ENCODE measurements around the gene COX8A. TPM values are rescaled to one million over a fixed set of nuclear protein-coding genes. Genes with fewer than 3 reads are reported as not detected.

Gene COX8A
- total and polyA plus RNA-seq, 2 of the 13 experiments (the other 11 are each of a cell fraction or from before 2014, with no cell fraction given), result 202 to 406 TPM

- TF ChIP-seq NR2F6 (IDR thresholded peaks at IDR 0.05) (no peak), NR2F6 (CRISPR knock-in tag; IDR thresholded peaks at IDR 0.05) (peak; percentile 28; the same call in 1 of the 2 replicates), HMGA1 (CRISPR knock-in tag; conservative IDR thresholded peaks at IDR 0.05) (no peak), POGZ (CRISPR knock-in tag; IDR thresholded peaks at IDR 0.05) (no peak), ZNF614 (CRISPR knock-in tag; IDR thresholded peaks at IDR 0.05; ENCODE audit: borderline replicate concordance) (no peak), HNRNPUL1 (IDR thresholded peaks at IDR 0.05; ENCODE audit: low read depth, low read length) (no peak), MAX (IDR thresholded peaks at IDR 0.05) (peak; percentile 35; the same call in 1 of the 2 replicates), ATF4 (CRISPR knock-in tag; IDR thresholded peaks at IDR 0.05) (0 out of 4 replicates have a peak, but pooled peaks of 1 of the 2 experiments have one; percentile 20), CHD2 (IDR thresholded peaks at IDR 0.05; ENCODE audit: low read depth, low read length) (no peak), TRIM24 (CRISPR knock-in tag; IDR thresholded peaks at IDR 0.05) (no peak), ZNF800 (CRISPR knock-in tag; IDR thresholded peaks at IDR 0.05) (no peak), NCOA1 (CRISPR knock-in tag; IDR thresholded peaks at IDR 0.05) (no peak), ELF4 (CRISPR knock-in tag; IDR thresholded peaks at IDR 0.05; ENCODE audit: borderline replicate concordance) (no peak), ZFP62 (CRISPR knock-in tag; IDR thresholded peaks at IDR 0.05) (no peak), PATZ1 (CRISPR knock-in tag; IDR thresholded peaks at IDR 0.05) (peak; percentile 32), ZNF501 (CRISPR knock-in tag; IDR thresholded peaks at IDR 0.05) (no peak), FOXC1 (CRISPR knock-in tag; IDR thresholded peaks at IDR 0.05; ENCODE audit: borderline replicate concordance) (no peak), TGIF2 (CRISPR knock-in tag; IDR thresholded peaks at IDR 0.05) (0 out of 2 replicates have a peak, but pooled peaks have one; percentile 16), E2F2 (CRISPR knock-in tag; IDR thresholded peaks at IDR 0.05; ENCODE audit: borderline replicate concordance) (no peak), ZKSCAN8 (CRISPR knock-in tag; IDR thresholded peaks at IDR 0.05; ENCODE audit: borderline replicate concordance) (no peak), PAXIP1 (CRISPR knock-in tag; conservative IDR thresholded peaks at IDR 0.05) (peak; percentile 28; the same call in 1 of the 2 replicates), ZNF484 (CRISPR knock-in tag; IDR thresholded peaks at IDR 0.05; ENCODE audit: borderline replicate concordance, low read depth) (no peak)
These were observed 3.5 kb upstream of the COX8A start (continued) for GRCh38 chr11:63970902-63971301.

All from HepG2 (cell line).